H1 (cell line): Measurements from ENCODE around the gene SYT17. TPM values are rescaled to one million over a fixed set of nuclear protein-coding genes. Genes with fewer than 3 reads are reported as not detected.

ENCODE experiments used
- CTCF ChIA-PET: fragments of 300-600 bp; sonication (Branson Sonifier 250); formaldehyde crosslinking; loops from one replicate; lab custom pipeline; 2021; ENCODE audit not compliant: partially characterized antibody; lab: Charles Lee
- POLR2A ChIA-PET: fragments of 300-600 bp; sonication (Branson Sonifier 250); formaldehyde crosslinking; loops from one replicate; lab custom pipeline; 2021; ENCODE audit warnings: inconsistent platforms; ENCODE audit not compliant: partially characterized antibody; lab: Charles Lee
- DNase-seq, 2 experiments: peaks; one replicate each; pipeline versions ENCODE4 v3.0.0 to v3.0.0-alpha.2; 2010 to 2022; ENCODE audit warnings: low spot score in 2 of 2, low read depth in 1 of 2, mixed read lengths in 1 of 2
- FAIRE-seq: peaks from 2 replicates; lab custom pipeline; 2011; peaks lifted over from hg19 to GRCh38; lab: Jason Lieb, UNC
- H2AFZ ChIP-seq: 2 replicates; pipeline ENCODE4 v1.8.1; 2012; ENCODE audit warnings: low read length, inconsistent platforms
- H2AK5ac ChIP-seq: 2 replicates; pipeline ENCODE4 v1.6.1; 2013; ENCODE audit warnings: low read depth, low read length
- H2BK120ac ChIP-seq: replicated peaks from 2 replicates; pipeline ENCODE3; 2013; ENCODE audit warnings: low read depth, low read length, inconsistent platforms
- H2BK12ac ChIP-seq: 2 replicates; pipeline ENCODE4 v1.6.1; 2013; ENCODE audit warnings: low read depth, low read length
- H2BK15ac ChIP-seq: 2 replicates; pipeline ENCODE4 v1.6.1; 2013; ENCODE audit warnings: low read length
- H2BK20ac ChIP-seq: 2 replicates; pipeline ENCODE4 v1.6.1; 2013; ENCODE audit warnings: low read length
- H2BK5ac ChIP-seq: 2 replicates; pipeline ENCODE4 v1.6.1; 2013; ENCODE audit warnings: low read depth, low read length
- H3K14ac ChIP-seq: 2 replicates; pipeline ENCODE4 v1.6.1; 2013; ENCODE audit warnings: inconsistent platforms; ENCODE audit not compliant: insufficient read length
- H3K18ac ChIP-seq: 2 replicates; pipeline ENCODE4 v1.6.1; 2013; ENCODE audit warnings: low read length; ENCODE audit errors: extremely low read depth
- H3K23ac ChIP-seq: 2 replicates; pipeline ENCODE4 v1.6.1; 2013; ENCODE audit warnings: inconsistent platforms; ENCODE audit not compliant: insufficient read length
- H3K23me2 ChIP-seq: 2 replicates; pipeline ENCODE4 v1.6.1; 2013; ENCODE audit warnings: low read depth, low read length
- H3K27ac ChIP-seq: 2 replicates; pipeline ENCODE4 v1.6.1; 2011; ENCODE audit warnings: low read depth, low read length, inconsistent platforms
- H3K27me3 ChIP-seq, 4 experiments: replicated peaks in 1 of 4; 1 replicate in 1 of 4; 2 replicates in 3 of 4; pipeline versions ENCODE4 v1.6.1 to v1.8.1; 2011 to 2013; ENCODE audit warnings: low read length in 3 of 4, mild to moderate bottlenecking in 3 of 4, inconsistent platforms in 2 of 4, mixed read lengths in 2 of 4, moderate library complexity in 1 of 4; ENCODE audit not compliant: control insufficient read depth in 3 of 4, insufficient read depth in 3 of 4; ENCODE audit errors: extremely low read depth in 1 of 4
- H3K36me3 ChIP-seq, 4 experiments: 2 replicates each; pipeline versions ENCODE4 v1.6.1 to v1.8.1; 2011 to 2013; ENCODE audit warnings: mild to moderate bottlenecking in 4 of 4, low read length in 3 of 4, moderate library complexity in 2 of 4, control low read depth in 1 of 4, inconsistent platforms in 1 of 4; ENCODE audit not compliant: insufficient read depth in 4 of 4, control insufficient read depth in 2 of 4
- H3K4ac ChIP-seq: replicated peaks from 2 replicates; pipeline ENCODE3; 2013; ENCODE audit warnings: low read length, low read depth, mixed read lengths, inconsistent platforms; ENCODE audit not compliant: insufficient read length
- H3K4me1 ChIP-seq, 4 experiments: replicated peaks in 1 of 4; 1 replicate in 1 of 4; 2 replicates in 3 of 4; pipeline versions ENCODE4 v1.6.1 to v1.8.1; 2011 to 2013; ENCODE audit warnings: low read length in 3 of 4, inconsistent platforms in 2 of 4, mixed read lengths in 1 of 4; ENCODE audit not compliant: insufficient read depth in 4 of 4, control insufficient read depth in 3 of 4
- H3K4me2 ChIP-seq, 2 experiments: 2 replicates each; pipeline versions ENCODE4 v1.6.1 to v1.8.1; 2011 to 2013; ENCODE audit warnings: low read depth in 2 of 2, low read length in 2 of 2, control low read depth in 1 of 2, inconsistent platforms in 1 of 2, mild to moderate bottlenecking in 1 of 2; ENCODE audit not compliant: insufficient read depth in 1 of 2
- H3K4me3 ChIP-seq, 4 experiments: fragments of 200-600, 300-600 bp in 1 of 4; sonication (generic), shearing (Covaris generic), sonication (Bioruptor Twin) in 1 of 4; 2 replicates each; pipeline versions ENCODE4 v1.5.1 to v1.8.1; 2011 to 2016; ENCODE audit warnings: low read length in 4 of 4, low read depth in 3 of 4, control low read depth in 2 of 4, inconsistent platforms in 2 of 4, mild to moderate bottlenecking in 2 of 4, mixed read lengths in 1 of 4, moderate library complexity in 1 of 4; ENCODE audit not compliant: insufficient read depth in 2 of 4; ENCODE audit errors: extremely low read depth in 1 of 4
- H3K56ac ChIP-seq: replicated peaks from 2 replicates; pipeline ENCODE3; 2013; ENCODE audit warnings: low read depth, mild to moderate bottlenecking, mixed read lengths, low read length, inconsistent platforms; ENCODE audit not compliant: insufficient read length
- H3K79me1 ChIP-seq: 2 replicates; pipeline ENCODE4 v1.6.1; 2013; ENCODE audit warnings: low read depth, low read length, control low read depth
- H3K79me2 ChIP-seq, 2 experiments: 2 replicates each; pipeline versions ENCODE4 v1.6.1 to v1.8.1; 2012 to 2013; ENCODE audit warnings: low read length in 2 of 2, mild to moderate bottlenecking in 2 of 2, inconsistent platforms in 1 of 2; ENCODE audit not compliant: insufficient read depth in 2 of 2, control insufficient read depth in 1 of 2
- H3K9ac ChIP-seq, 4 experiments: replicated peaks in 1 of 4; 1 replicate in 1 of 4; 2 replicates in 3 of 4; pipeline versions ENCODE4 v1.6.1 to v1.8.1; 2011 to 2013; ENCODE audit warnings: low read depth in 3 of 4, low read length in 3 of 4, control low read depth in 2 of 4, mild to moderate bottlenecking in 2 of 4, moderate library complexity in 2 of 4, inconsistent platforms in 1 of 4; ENCODE audit errors: extremely low read depth in 1 of 4
- H3K9me3 ChIP-seq, 2 experiments: 2 replicates each; pipeline versions ENCODE4 v1.6.1 to v1.8.1; 2012 to 2013; ENCODE audit warnings: mild to moderate bottlenecking in 2 of 2, moderate library complexity in 2 of 2, control low read depth in 1 of 2, inconsistent platforms in 1 of 2, low read depth in 1 of 2, low read length in 1 of 2, mixed read lengths in 1 of 2; ENCODE audit not compliant: insufficient read depth in 2 of 2
- H4K20me1 ChIP-seq, 2 experiments: replicated peaks in 1 of 2; 2 replicates each; pipeline versions ENCODE3 to v1.8.1; 2011 to 2013; ENCODE audit warnings: inconsistent platforms in 2 of 2, low read length in 2 of 2, mild to moderate bottlenecking in 1 of 2; ENCODE audit not compliant: insufficient read depth in 2 of 2, control insufficient read depth in 1 of 2
- H4K5ac ChIP-seq: 2 replicates; pipeline ENCODE4 v1.6.1; 2013; ENCODE audit warnings: low read length, low read depth, mixed read lengths, inconsistent platforms; ENCODE audit not compliant: insufficient read length
- H4K8ac ChIP-seq: 2 replicates; pipeline ENCODE4 v1.8.0; 2013; ENCODE audit warnings: mild to moderate bottlenecking, moderate library complexity, low read length, inconsistent platforms; ENCODE audit not compliant: insufficient read depth; ENCODE audit errors: extremely low read depth
- H4K91ac ChIP-seq: replicated peaks from 2 replicates; pipeline ENCODE3; 2013; ENCODE audit warnings: low read length, mixed read lengths, inconsistent platforms; ENCODE audit not compliant: insufficient read length
- BCL11A ChIP-seq, 2 experiments: IDR thresholded peaks; one replicate each; pipeline ENCODE4 v1.6.1; 2011; ENCODE audit warnings: low read depth in 2 of 2, low read length in 2 of 2, mild to moderate bottlenecking in 2 of 2
- EGR1 ChIP-seq: IDR thresholded peaks from 2 replicates; pipeline ENCODE4 v1.6.1; 2011; ENCODE audit warnings: low read depth, low read length, borderline replicate concordance
- GTF2F1 ChIP-seq: IDR thresholded peaks from 2 replicates; pipeline ENCODE4 v1.6.1; 2012; ENCODE audit warnings: low read depth, low read length, improper control_type of control experiment, borderline replicate concordance
- JUN ChIP-seq: IDR thresholded peaks from 2 replicates; pipeline ENCODE4 v1.6.1; 2011; ENCODE audit warnings: low read depth, mild to moderate bottlenecking, improper control_type of control experiment, low read length
- KDM4A ChIP-seq: IDR thresholded peaks from one replicate; pipeline ENCODE4 v1.7.1; 2012; ENCODE audit warnings: low read depth, mild to moderate bottlenecking, moderate library complexity, low read length, inconsistent platforms; ENCODE audit not compliant: severe bottlenecking
- NRF1 ChIP-seq: IDR thresholded peaks from 2 replicates; pipeline ENCODE4 v1.6.1; 2011; ENCODE audit warnings: mild to moderate bottlenecking, low read depth, low read length, improper control_type of control experiment
- POLR2AphosphoS5 ChIP-seq: IDR thresholded peaks from 2 replicates; pipeline ENCODE4 v1.6.1; 2011; ENCODE audit warnings: low read depth, low read length
- SIRT6 ChIP-seq: IDR thresholded peaks from one replicate; pipeline ENCODE4 v1.7.1; 2012; ENCODE audit warnings: low read length, inconsistent platforms
- SRF ChIP-seq: IDR thresholded peaks from 2 replicates; pipeline ENCODE4 v1.6.1; 2011; ENCODE audit warnings: mild to moderate bottlenecking, low read depth, low read length, moderate library complexity
- TAF1 ChIP-seq: IDR thresholded peaks from 2 replicates; pipeline ENCODE4 v1.6.1; 2011; ENCODE audit warnings: mild to moderate bottlenecking, low read depth, low read length
- ZNF274 ChIP-seq: IDR thresholded peaks from 2 replicates; pipeline ENCODE4 v1.7.0; 2012; ENCODE audit warnings: low read length, borderline replicate concordance; ENCODE audit errors: extremely low read depth
- WGBS, 2 experiments: shearing (Covaris generic) in 1 of 2; methylation state at CpG; one replicate each; pipeline versions ENCODE4 v1.1.6 to v1.1.7; 2013 to 2015; ENCODE audit warnings: low lambda C conversion rate in 2 of 2, mixed read lengths in 2 of 2, inconsistent platforms in 1 of 2, low coverage in 1 of 2, missing lambda C conversion rate in 1 of 2; ENCODE audit not compliant: insufficient replicate concordance in 2 of 2, insufficient coverage in 1 of 2, insufficient read length in 1 of 2; ENCODE audit errors: extremely low coverage in 1 of 2, missing lambda C conversion rate in 1 of 2; 5-methylcytosine and 5-hydroxymethylcytosine counted together
- polyA plus RNA-seq, 7 experiments: library from polyadenylated mRNA; depleted of rRNA in 3 of 7; stranded (reverse) in 5 of 7; unstranded in 2 of 7; fragments of >200 nt in 5 of 7; fragments of 200-250 nt in 2 of 7; gene quantifications; 1 replicate in 5 of 7; 2 replicates in 1 of 7; 4 replicates in 1 of 7; pipeline versions ENCODE4 v1.2.1 to v1.2.3, GENCODE V29; 2011 to 2013; ENCODE audit warnings: missing spikeins in 2 of 7, mixed read lengths in 2 of 7
- total RNA-seq: library from RNA; stranded (reverse); fragmentation: NEBNext Ultra II Directional; extraction: Animal tissue kit (Norgen Biotek cat#: 25700); gene quantifications from 2 replicates; pipeline ENCODE4 v1.2.1, GENCODE V29; 2021
- TF ChIP-seq, protein P1 (sequence below): IDR thresholded peaks from 2 replicates; pipeline ENCODE4 v1.6.1; 2011; ENCODE audit warnings: low read depth, mild to moderate bottlenecking, low read length; ENCODE audit not compliant: insufficient read depth
- TF ChIP-seq, protein P2 (sequence below): IDR thresholded peaks from 2 replicates; pipeline ENCODE4 v1.6.1; 2012; ENCODE audit warnings: low read length, inconsistent platforms

Gene SYT17
- total and polyA plus RNA-seq, 2 of the 8 experiments (the other 6 are each of a cell fraction or from before 2014, with no cell fraction given): 5.8 to 18.1 TPM

DNA sequence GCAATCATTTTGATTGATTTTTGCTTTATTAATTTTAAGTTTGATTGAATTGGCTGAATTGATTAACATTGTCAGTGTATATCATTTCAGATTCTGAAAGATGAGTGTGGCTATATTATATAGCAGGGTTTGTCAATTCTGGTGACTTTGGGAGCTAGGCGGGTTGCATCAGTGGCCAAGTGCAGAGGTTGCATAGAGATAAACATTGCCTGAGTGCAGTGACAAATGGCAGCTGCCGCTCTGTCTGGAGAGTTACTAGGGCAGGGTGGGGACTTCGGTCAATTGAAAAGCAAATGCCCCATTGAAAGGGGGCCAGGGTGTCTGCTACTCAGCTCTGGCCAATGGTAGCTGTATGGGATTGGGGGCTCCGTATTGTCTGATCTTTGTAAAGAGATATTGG lies 12.7 kb downstream of the SYT17 start:
- H4K5ac ChIP-seq: no peak overlapping the region
- no peak overlapping the region for H2BK120ac ChIP-seq
- no peak overlapping the region for H2AFZ ChIP-seq
- CTCF ChIA-PET: interaction anchor here (0.8 to 5.2 kb wide), 18 partner anchors 11 to 265 kb away, joined by 3 to 42 read pairs (median 6); partner anchors contain the start of gene TMC7
- H2BK20ac ChIP-seq: no peak overlapping the region
- DNase-seq (no peak), FAIRE-seq (no peak)
- no peak overlapping the region for H3K4me3 ChIP-seq
- no peak overlapping the region for H2BK12ac ChIP-seq
- H2BK15ac ChIP-seq: no peak overlapping the region
- 0 out of 8 replicates have a peak, but pooled peaks cover 0 to 2% (median 0%) of the 10 kb centered on the region in 4 experiments for H3K36me3 ChIP-seq
- no peaks in the 10 kb centered on the region for H3K27me3 ChIP-seq
- H3K4ac ChIP-seq: no peak overlapping the region
- POLR2A ChIA-PET: no interaction called here
- H3K23me2 ChIP-seq: peaks cover 2% of the 10 kb centered on the region; the same call in 1 of the 2 replicates
- no peak overlapping the region for H4K91ac ChIP-seq
- H2BK5ac ChIP-seq: no peak overlapping the region
- H3K9me3 ChIP-seq: no peaks in the 10 kb centered on the region
- no peak overlapping the region for H3K9ac ChIP-seq
- no peak overlapping the region for H3K27ac ChIP-seq
- no peak overlapping the region for H3K56ac ChIP-seq
- WGBS, 2 experiments: 94% methylated on average over 4 of the region's 4 CpGs; no CpG with 5 or more reads in 1 of the 2 experiments
- H4K8ac ChIP-seq: no peak overlapping the region
- H4K20me1 ChIP-seq: no peaks in the 10 kb centered on the region
- peaks cover 0 to 7% (median 3%) of the 10 kb centered on the region in 4 experiments; a peak in 3 of 7 replicates for H3K4me1 ChIP-seq
- no peak overlapping the region for H3K23ac ChIP-seq
- H2AK5ac ChIP-seq: no peak overlapping the region
- H3K18ac ChIP-seq: no peak overlapping the region
- no peak overlapping the region for H3K4me2 ChIP-seq
- H3K79me2 ChIP-seq: no peaks in the 10 kb centered on the region
- H3K14ac ChIP-seq: no peak overlapping the region
- no peaks in the 10 kb centered on the region for H3K79me1 ChIP-seq
- TF ChIP-seq BCL11A (IDR thresholded peaks at IDR 0.05; ENCODE audit: low read depth in 2 of 2, low read length in 2 of 2): no peak
- TF ChIP-seq, protein P1, sequence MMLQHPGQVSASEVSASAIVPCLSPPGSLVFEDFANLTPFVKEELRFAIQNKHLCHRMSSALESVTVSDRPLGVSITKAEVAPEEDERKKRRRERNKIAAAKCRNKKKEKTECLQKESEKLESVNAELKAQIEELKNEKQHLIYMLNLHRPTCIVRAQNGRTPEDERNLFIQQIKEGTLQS: no peak
- TF ChIP-seq POLR2AphosphoS5: no peak
- TF ChIP-seq, protein P2, sequence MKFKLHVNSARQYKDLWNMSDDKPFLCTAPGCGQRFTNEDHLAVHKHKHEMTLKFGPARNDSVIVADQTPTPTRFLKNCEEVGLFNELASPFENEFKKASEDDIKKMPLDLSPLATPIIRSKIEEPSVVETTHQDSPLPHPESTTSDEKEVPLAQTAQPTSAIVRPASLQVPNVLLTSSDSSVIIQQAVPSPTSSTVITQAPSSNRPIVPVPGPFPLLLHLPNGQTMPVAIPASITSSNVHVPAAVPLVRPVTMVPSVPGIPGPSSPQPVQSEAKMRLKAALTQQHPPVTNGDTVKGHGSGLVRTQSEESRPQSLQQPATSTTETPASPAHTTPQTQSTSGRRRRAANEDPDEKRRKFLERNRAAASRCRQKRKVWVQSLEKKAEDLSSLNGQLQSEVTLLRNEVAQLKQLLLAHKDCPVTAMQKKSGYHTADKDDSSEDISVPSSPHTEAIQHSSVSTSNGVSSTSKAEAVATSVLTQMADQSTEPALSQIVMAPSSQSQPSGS: no peak
- TF ChIP-seq GTF2F1: no peak
- TF ChIP-seq EGR1: no peak
- no peak for TF ChIP-seq ZNF274
- no peak for TF ChIP-seq NRF1
- TF ChIP-seq SIRT6: no peak
- no peak for TF ChIP-seq SRF
- no peak for TF ChIP-seq JUN
- no peak for TF ChIP-seq TAF1
- no peak for TF ChIP-seq KDM4A
